Activated T-cell treated with anti-CD3 and anti-CD28 coated beads, Interleukin-2, amount 50 U/mL, for 24 hours (primary cell): Measurements from ENCODE around the gene ZDHHC7.

Source experiments
- DNase-seq: peaks from one replicate; pipeline ENCODE4 v3.0.0-alpha.2; 2020
- H3K27ac Mint-ChIP-seq: 2 replicates; pipeline ENCODE4 v1.8.0; 2020; ENCODE audit warnings: mild to moderate bottlenecking, mixed read lengths
- H3K27me3 Mint-ChIP-seq: 2 replicates; pipeline ENCODE4 v1.8.0; 2020; ENCODE audit warnings: mixed read lengths
- H3K36me3 Mint-ChIP-seq: 2 replicates; pipeline ENCODE4 v1.8.0; 2020; ENCODE audit warnings: low read depth, mixed read lengths
- H3K4me1 Mint-ChIP-seq: 2 replicates; pipeline ENCODE4 v1.8.0; 2020; ENCODE audit warnings: low read depth, mixed read lengths
- H3K4me3 Mint-ChIP-seq: 2 replicates; pipeline ENCODE4 v1.8.0; 2020; ENCODE audit warnings: mild to moderate bottlenecking, moderate library complexity, mixed read lengths
- H3K9me3 Mint-ChIP-seq: 2 replicates; pipeline ENCODE4 v1.8.0; 2020; ENCODE audit warnings: mixed read lengths

ZDHHC7 gene

GRCh38 chr16:84925773-84926372 is 85.5 kb downstream of the ZDHHC7 start:
- Mint-ChIP-seq H3K4me1 (peaks cover 3% of the 10 kb centered on the region), H3K4me3 (no peak overlapping the region), H3K27ac (no peak overlapping the region), H3K36me3 (no peaks in the 10 kb centered on the region), H3K27me3 (no peaks in the 10 kb centered on the region), H3K9me3 (no peaks in the 10 kb centered on the region)
- no peak for DNase-seq

- H3K4me1 Mint-ChIP-seq, result peaks cover 3% of the 10 kb centered on the region
- H3K9me3 Mint-ChIP-seq, result no peaks in the 10 kb centered on the region
- peak; percentile 80 for DNase-seq
- no peaks in the 10 kb centered on the region for H3K27me3 Mint-ChIP-seq
- no peaks in the 10 kb centered on the region for H3K36me3 Mint-ChIP-seq
- H3K27ac Mint-ChIP-seq, result no peak overlapping the region
- H3K4me3 Mint-ChIP-seq, result no peak overlapping the region
Measured at GRCh38 chr16:84925092-84925772, 86.1 kb downstream of the ZDHHC7 start.

GRCh38 chr16:84924331-84925091 is 86.8 kb downstream of the ZDHHC7 start:
- Mint-ChIP-seq H3K9me3 (no peaks in the 10 kb centered on the region), H3K27me3 (no peaks in the 10 kb centered on the region), H3K4me3 (no peak overlapping the region), H3K4me1 (peaks cover under 1% of the 10 kb centered on the region), H3K27ac (no peak overlapping the region), H3K36me3 (no peaks in the 10 kb centered on the region)
- DNase-seq, result no peak
